Vagina (tissue), 2 donors: ENCODE measurements around the gene RCN2.
A peak's percentile ranks its signal among the peaks of the same experiment; 100 is the strongest.

Source experiments
- POLR2A ChIP-seq, 2 donors: fragments of 450-650 bp; IDR thresholded peaks; one replicate each; pipeline ENCODE4 v1.6.1; 2017; ENCODE audit warnings: antibody characterized with exemption in 2 of 2, mild to moderate bottlenecking in 2 of 2, moderate library complexity in 2 of 2
- POLR2AphosphoS5 ChIP-seq, 2 donors: sonication (generic); formaldehyde crosslinking; IDR thresholded peaks; one replicate each; pipeline ENCODE4 v1.9.0; 2017; ENCODE audit warnings: antibody characterized with exemption in 2 of 2, mild to moderate bottlenecking in 2 of 2, low read depth in 1 of 2; ENCODE audit not compliant: insufficient read depth in 1 of 2
- TF ChIP-seq, protein P1 (sequence below), 3 experiments: fragments of 450-650 bp in 2 of 3; fragments of 200-600 bp in 1 of 3; sonication (generic) in 1 of 3; IDR thresholded peaks; one replicate each; pipeline ENCODE4 v1.5.1; 2017 to 2019; ENCODE audit warnings: antibody characterized with exemption in 3 of 3, mild to moderate bottlenecking in 2 of 3, moderate library complexity in 2 of 3

DNA sequence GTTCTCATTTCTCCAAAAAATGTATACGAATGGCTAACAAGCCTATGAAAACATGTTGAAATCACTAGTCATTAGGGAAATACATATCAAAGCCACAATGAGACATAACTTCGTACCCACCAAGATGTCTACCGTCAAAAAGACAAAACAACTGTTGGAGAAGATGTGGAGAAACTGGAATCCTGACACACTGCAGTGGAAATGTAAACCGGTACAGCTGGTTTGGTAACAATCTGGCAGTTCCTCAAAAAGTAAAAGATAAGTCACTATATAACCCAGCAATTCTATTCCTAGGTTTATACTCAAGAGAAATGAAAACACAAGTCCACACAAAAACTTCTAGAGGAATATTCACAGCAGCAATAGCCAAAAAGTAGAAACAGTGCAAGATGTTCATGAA lies 33.4 kb upstream of the RCN2 start:
- TF ChIP-seq POLR2AphosphoS5 (IDR thresholded peaks at IDR 0.05; ENCODE audit: insufficient read depth in 1 of 2, low read depth in 1 of 2) (peak in 1 of 2 donors; percentile 27), POLR2A (IDR thresholded peaks at IDR 0.05) (no peak)
- TF ChIP-seq, protein P1, sequence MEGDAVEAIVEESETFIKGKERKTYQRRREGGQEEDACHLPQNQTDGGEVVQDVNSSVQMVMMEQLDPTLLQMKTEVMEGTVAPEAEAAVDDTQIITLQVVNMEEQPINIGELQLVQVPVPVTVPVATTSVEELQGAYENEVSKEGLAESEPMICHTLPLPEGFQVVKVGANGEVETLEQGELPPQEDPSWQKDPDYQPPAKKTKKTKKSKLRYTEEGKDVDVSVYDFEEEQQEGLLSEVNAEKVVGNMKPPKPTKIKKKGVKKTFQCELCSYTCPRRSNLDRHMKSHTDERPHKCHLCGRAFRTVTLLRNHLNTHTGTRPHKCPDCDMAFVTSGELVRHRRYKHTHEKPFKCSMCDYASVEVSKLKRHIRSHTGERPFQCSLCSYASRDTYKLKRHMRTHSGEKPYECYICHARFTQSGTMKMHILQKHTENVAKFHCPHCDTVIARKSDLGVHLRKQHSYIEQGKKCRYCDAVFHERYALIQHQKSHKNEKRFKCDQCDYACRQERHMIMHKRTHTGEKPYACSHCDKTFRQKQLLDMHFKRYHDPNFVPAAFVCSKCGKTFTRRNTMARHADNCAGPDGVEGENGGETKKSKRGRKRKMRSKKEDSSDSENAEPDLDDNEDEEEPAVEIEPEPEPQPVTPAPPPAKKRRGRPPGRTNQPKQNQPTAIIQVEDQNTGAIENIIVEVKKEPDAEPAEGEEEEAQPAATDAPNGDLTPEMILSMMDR (IDR thresholded peaks at IDR 0.05): no peak
